Glutamatergic neuron (in vitro differentiated cells): ENCODE data around the gene UNC13C. TPM values are rescaled to one million over a fixed set of nuclear protein-coding genes. Genes with fewer than 3 reads are reported as not detected.

Experiments used
- DNase-seq: peaks from one replicate; pipeline ENCODE4 v3.0.0; 2022
- H3K27ac Mint-ChIP-seq: one replicate; pipeline ENCODE4 v1.8.0; 2020; ENCODE audit warnings: mild to moderate bottlenecking, mixed read lengths, inconsistent platforms; ENCODE audit not compliant: unreplicated experiment
- H3K27me3 Mint-ChIP-seq: one replicate; pipeline ENCODE4 v1.8.0; 2020; ENCODE audit warnings: mild to moderate bottlenecking, moderate library complexity, mixed read lengths, inconsistent platforms; ENCODE audit not compliant: unreplicated experiment
- H3K36me3 Mint-ChIP-seq: one replicate; pipeline ENCODE4 v1.8.0; 2020; ENCODE audit warnings: mild to moderate bottlenecking, mixed read lengths, inconsistent platforms; ENCODE audit not compliant: unreplicated experiment
- H3K4me1 Mint-ChIP-seq: one replicate; pipeline ENCODE4 v1.8.0; 2020; ENCODE audit warnings: mild to moderate bottlenecking, low read depth, mixed read lengths, inconsistent platforms; ENCODE audit not compliant: unreplicated experiment
- H3K4me3 Mint-ChIP-seq: one replicate; pipeline ENCODE4 v1.8.0; 2020; ENCODE audit warnings: mild to moderate bottlenecking, mixed read lengths, inconsistent platforms; ENCODE audit not compliant: unreplicated experiment
- H3K9me3 Mint-ChIP-seq: one replicate; pipeline ENCODE4 v1.8.0; 2020; ENCODE audit warnings: mild to moderate bottlenecking, moderate library complexity, mixed read lengths, inconsistent platforms; ENCODE audit not compliant: unreplicated experiment
- CTCF ChIP-seq: fragments of 200-600 bp; sonication (generic); IDR thresholded peaks from one replicate; pipeline ENCODE4 v1.5.0; 2021; ENCODE audit not compliant: partially characterized antibody, unreplicated experiment
- total RNA-seq: library from RNA; stranded (reverse); fragmentation: NEBNext Ultra II Directional; extraction: Animal tissue kit (Norgen Biotek cat#: 25700); gene quantifications from one replicate; pipeline ENCODE4 v1.2.1, GENCODE V29; 2021; ENCODE audit not compliant: unreplicated experiment

UNC13C gene
- total RNA-seq, 1 donor from 2014 or later, result 0.49 TPM

- Mint-ChIP-seq H3K4me3 (no peak overlapping the region), H3K27ac (no peak overlapping the region), H3K9me3 (no peaks in the 10 kb centered on the region), H3K36me3 (no peaks in the 10 kb centered on the region), H3K4me1 (no peaks in the 10 kb centered on the region), H3K27me3 (no peaks in the 10 kb centered on the region)
- no peak for DNase-seq
- no peak for TF ChIP-seq CTCF
Observed at GRCh38 chr15:54580643-54581042, 602.4 kb downstream of the UNC13C start.

- TF ChIP-seq CTCF, result no peak
- H3K4me3 Mint-ChIP-seq, result no peak overlapping the region
- no peak for DNase-seq
- H3K9me3 Mint-ChIP-seq, result no peaks in the 10 kb centered on the region
- no peaks in the 10 kb centered on the region for H3K27me3 Mint-ChIP-seq
- H3K36me3 Mint-ChIP-seq, result no peaks in the 10 kb centered on the region
- no peaks in the 10 kb centered on the region for H3K4me1 Mint-ChIP-seq
- H3K27ac Mint-ChIP-seq, result no peak overlapping the region
Observed at GRCh38 chr15:54582863-54583643, 604.8 kb downstream of the UNC13C start.

- no peak for DNase-seq
- TF ChIP-seq CTCF, result no peak
- no peak overlapping the region for H3K4me3 Mint-ChIP-seq
- H3K27me3 Mint-ChIP-seq, result no peaks in the 10 kb centered on the region
- no peaks in the 10 kb centered on the region for H3K4me1 Mint-ChIP-seq
- H3K9me3 Mint-ChIP-seq, result no peaks in the 10 kb centered on the region
- H3K36me3 Mint-ChIP-seq, result no peaks in the 10 kb centered on the region
- H3K27ac Mint-ChIP-seq, result no peak overlapping the region
Observed at GRCh38 chr15:54585063-54585462, 606.8 kb downstream of the UNC13C start.

- no peaks in the 10 kb centered on the region for H3K4me1 Mint-ChIP-seq
- no peak overlapping the region for H3K27ac Mint-ChIP-seq
- no peak for TF ChIP-seq CTCF
- no peaks in the 10 kb centered on the region for H3K27me3 Mint-ChIP-seq
- H3K9me3 Mint-ChIP-seq, result no peaks in the 10 kb centered on the region
- no peaks in the 10 kb centered on the region for H3K36me3 Mint-ChIP-seq
- no peak overlapping the region for H3K4me3 Mint-ChIP-seq
- no peak for DNase-seq
Observed at GRCh38 chr15:54594115-54594514, 615.9 kb downstream of the UNC13C start.

GRCh38 chr15:54599386-54599785 is 621.1 kb downstream of the UNC13C start:
- TF ChIP-seq CTCF, result no peak
- no peak for DNase-seq
- Mint-ChIP-seq H3K4me1 (peaks cover 2% of the 10 kb centered on the region), H3K4me3 (no peak overlapping the region), H3K27ac (no peak overlapping the region), H3K9me3 (no peaks in the 10 kb centered on the region), H3K27me3 (no peaks in the 10 kb centered on the region), H3K36me3 (no peaks in the 10 kb centered on the region)
